IMR-90 (cell line): ENCODE results near the gene STAT1. TPM values are rescaled to one million over a fixed set of nuclear protein-coding genes. Genes with fewer than 3 reads are reported as not detected.

Source experiments
- ATAC-seq: fragments of 200-7000 bp; cut with Tn5 transposase; 2 replicates; pipeline ENCODE4 v1.9.1; 2020; ENCODE audit warnings: low read depth, mild to moderate bottlenecking, moderate library complexity
- BruUV-seq: library from RNA; stranded (reverse); fragments of 400-500 nt; replicated peaks from 2 replicates; lab custom pipeline; 2021; lab: Mats Ljungman, UMichigan
- CTCF ChIA-PET: fragments of 300-600 bp; formaldehyde crosslinking; extraction: SDS; loops from one replicate; lab custom pipeline; 2021; ENCODE audit warnings: antibody characterized with exemption; lab: Yijun Ruan, JAX
- POLR2A ChIA-PET: fragments of 300-600 bp; sonication (Branson Sonifier 250); formaldehyde crosslinking; loops from one replicate; lab custom pipeline; 2022; ENCODE audit warnings: antibody characterized with exemption; ENCODE audit not compliant: unreplicated experiment; lab: Charles Lee
- DNase-seq: peaks from one replicate; pipeline ENCODE4 v3.0.0; 2013
- H2AFZ ChIP-seq: replicated peaks from 2 replicates; pipeline ENCODE3; 2013; ENCODE audit warnings: low read length, mild to moderate bottlenecking; ENCODE audit not compliant: poor library complexity
- H2AK5ac ChIP-seq: 2 replicates; pipeline ENCODE4 v1.6.1; 2013; ENCODE audit warnings: low read depth, low read length, inconsistent platforms
- H2AK9ac ChIP-seq: replicated peaks from 2 replicates; pipeline ENCODE3; 2013; ENCODE audit warnings: mild to moderate bottlenecking, low read depth, low read length, moderate library complexity; ENCODE audit not compliant: poor library complexity
- H2BK120ac ChIP-seq: 2 replicates; pipeline ENCODE4 v1.6.1; 2013; ENCODE audit warnings: low read depth, low read length, inconsistent platforms
- H2BK15ac ChIP-seq: 3 replicates; pipeline ENCODE4 v1.6.1; 2013; ENCODE audit warnings: low read depth, low read length, inconsistent platforms
- H2BK20ac ChIP-seq: 2 replicates; pipeline ENCODE4 v1.6.1; 2013; ENCODE audit warnings: low read depth, mild to moderate bottlenecking, inconsistent platforms, low read length, moderate library complexity
- H2BK5ac ChIP-seq: 2 replicates; pipeline ENCODE4 v1.6.1; 2013; ENCODE audit warnings: mild to moderate bottlenecking, low read depth, low read length, inconsistent platforms; ENCODE audit not compliant: poor library complexity, severe bottlenecking
- H3K14ac ChIP-seq: replicated peaks from 2 replicates; pipeline ENCODE4 v1.6.1; 2013; ENCODE audit warnings: low read depth, low read length, inconsistent platforms
- H3K18ac ChIP-seq: 2 replicates; pipeline ENCODE4 v1.6.1; 2013; ENCODE audit warnings: low read depth, low read length, control low read depth
- H3K23ac ChIP-seq: 2 replicates; pipeline ENCODE4 v1.6.1; 2013; ENCODE audit warnings: low read depth, low read length, inconsistent platforms
- H3K27ac ChIP-seq: 2 replicates; pipeline ENCODE4 v1.5.1; 2013; ENCODE audit warnings: mild to moderate bottlenecking, control low read depth, low read length; ENCODE audit not compliant: insufficient read depth
- H3K27me3 ChIP-seq: 2 replicates; pipeline ENCODE4 v1.6.1; 2013; ENCODE audit warnings: low read length; ENCODE audit not compliant: control insufficient read depth, insufficient read depth
- H3K36me3 ChIP-seq: 2 replicates; pipeline ENCODE4 v1.6.1; 2013; ENCODE audit warnings: low read length, mixed read lengths; ENCODE audit not compliant: control insufficient read depth, insufficient read depth
- H3K4ac ChIP-seq: 2 replicates; pipeline ENCODE4 v1.6.1; 2013; ENCODE audit warnings: low read depth, low read length, inconsistent platforms
- H3K4me1 ChIP-seq: 2 replicates; pipeline ENCODE4 v1.6.1; 2013; ENCODE audit warnings: low read length, mixed read lengths; ENCODE audit not compliant: control insufficient read depth, insufficient read depth
- H3K4me2 ChIP-seq: 2 replicates; pipeline ENCODE4 v1.6.1; 2013; ENCODE audit warnings: low read depth, mild to moderate bottlenecking, control low read depth, low read length, moderate library complexity
- H3K4me3 ChIP-seq: 2 replicates; pipeline ENCODE4 v1.5.1; 2013; ENCODE audit warnings: low read depth, mild to moderate bottlenecking, control low read depth, low read length, moderate library complexity; ENCODE audit not compliant: insufficient read depth
- H3K56ac ChIP-seq: 2 replicates; pipeline ENCODE4 v1.6.1; 2013; ENCODE audit warnings: low read length, inconsistent platforms; ENCODE audit not compliant: insufficient read depth; ENCODE audit errors: extremely low read depth
- H3K79me1 ChIP-seq, 2 experiments: 2 replicates each; pipeline ENCODE4 v1.6.1; 2013; ENCODE audit warnings: low read length in 2 of 2, inconsistent platforms in 1 of 2, low read depth in 1 of 2
- H3K9ac ChIP-seq: 2 replicates; pipeline ENCODE4 v1.6.1; 2013; ENCODE audit warnings: low read depth, low read length, control low read depth
- H3K9me1 ChIP-seq: 2 replicates; pipeline ENCODE4 v1.6.1; 2013; ENCODE audit warnings: low read length, inconsistent platforms; ENCODE audit not compliant: insufficient read depth
- H3K9me3 ChIP-seq: 2 replicates; pipeline ENCODE4 v1.6.1; 2013; ENCODE audit warnings: low read length; ENCODE audit not compliant: control insufficient read depth, insufficient read depth
- H4K20me1 ChIP-seq: 2 replicates; pipeline ENCODE4 v1.6.1; 2013; ENCODE audit warnings: low read length, inconsistent platforms; ENCODE audit not compliant: insufficient read depth
- H4K5ac ChIP-seq: 2 replicates; pipeline ENCODE4 v1.6.1; 2013; ENCODE audit warnings: mild to moderate bottlenecking, low read depth, low read length, control low read depth
- H4K8ac ChIP-seq, 2 experiments: 2 replicates each; pipeline ENCODE4 v1.6.1; 2013; ENCODE audit warnings: low read depth in 2 of 2, low read length in 2 of 2, control low read depth in 1 of 2, inconsistent platforms in 1 of 2
- H4K91ac ChIP-seq: 2 replicates; pipeline ENCODE4 v1.6.1; 2013; ENCODE audit warnings: low read depth, low read length, inconsistent platforms; ENCODE audit not compliant: insufficient read depth
- FOS ChIP-seq: fragments of 150-350 bp; IDR thresholded peaks from 2 replicates; pipeline ENCODE4 v1.6.1; 2016; ENCODE audit warnings: low read depth, low read length
- MAFK ChIP-seq: IDR thresholded peaks from 2 replicates; pipeline ENCODE4 v1.6.1; 2012; ENCODE audit warnings: low read depth, low read length, improper control_type of control experiment
- WGBS, 2 experiments: methylation state at CpG; one replicate each; pipeline versions ENCODE4 v1.1.5 to v1.1.7; 2013; ENCODE audit warnings: missing lambda C conversion rate in 2 of 2; ENCODE audit not compliant: insufficient read length in 1 of 2; ENCODE audit errors: extremely low coverage in 2 of 2; 5-methylcytosine and 5-hydroxymethylcytosine counted together
- dilution Hi-C: fragments of 300-500 bp; cut with HindIII; formaldehyde crosslinking; loops from one replicate; pipeline ENCODE4 v1.14.3; 2018; ENCODE audit warnings: low sequenced_read_pairs; ENCODE audit not compliant: unreplicated experiment
- in situ Hi-C: fragments of 300-500 bp; cut with MboI; formaldehyde crosslinking; loops from 3 replicates; pipeline ENCODE4 v1.14.3; 2019; ENCODE audit warnings: low sequenced_read_pairs, inconsistent platforms, mixed read lengths
- intact Hi-C: fragments of 100-400 bp; cut with micrococcal nuclease; formaldehyde crosslinking; loops from 2 replicates; pipeline ENCODE4 v1.10.0; 2022
- polyA plus RNA-seq, 3 experiments: library from polyadenylated mRNA; depleted of rRNA; stranded (reverse); fragments of >200 nt; gene quantifications; 2 replicates each; pipeline ENCODE4 v1.2.3, GENCODE V29; 2012; ENCODE audit warnings: low replicate concordance in 1 of 3
- total RNA-seq: library from RNA; depleted of rRNA; stranded (reverse); fragments of >200 nt; gene quantifications from 2 replicates; pipeline ENCODE4 v1.2.3, GENCODE V29; 2012

The STAT1 gene
- total and polyA plus RNA-seq, 2 of the 4 experiments (the other 2 are of a cell fraction), result 43.2 to 67.9 TPM

DNA sequence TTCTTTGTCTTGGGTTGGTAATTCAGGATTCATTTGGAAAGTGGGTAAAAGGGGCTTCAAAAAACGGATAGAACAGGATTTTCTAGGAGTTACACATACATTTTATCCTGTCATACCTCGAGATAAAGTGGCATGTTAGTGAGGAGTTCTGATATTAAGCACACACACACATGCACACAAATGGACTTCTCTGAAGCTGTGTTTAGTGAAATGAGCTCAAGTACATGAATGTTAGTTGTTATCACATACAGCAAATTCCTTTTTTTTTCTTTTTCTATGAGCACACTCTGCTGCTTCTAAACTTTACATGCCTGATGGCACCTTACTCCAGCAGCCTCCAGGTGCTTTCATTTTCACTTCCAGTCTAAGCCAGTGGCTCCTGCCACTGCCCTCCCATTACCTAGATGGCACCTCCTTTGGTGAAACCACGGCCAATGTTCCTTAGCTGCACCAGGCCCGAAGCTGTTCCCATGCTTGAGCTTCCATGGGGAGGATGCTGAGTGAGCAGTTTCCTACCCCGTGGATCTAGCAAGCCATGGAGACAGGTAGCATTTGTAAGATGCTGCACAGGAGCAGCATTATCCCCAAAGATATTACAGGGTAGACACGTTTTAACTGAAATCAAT, 49.7 kb downstream of the STAT1 start:
- Histone ChIP-seq H2AK5ac (no peak overlapping the region), H2BK15ac (no peak overlapping the region), H3K4me1 (no peaks in the 10 kb centered on the region), H3K79me1 (0 out of 4 replicates have a peak, but pooled peaks cover 0 to 3% of the 10 kb centered on the region in 2 experiments), H2BK120ac (no peak overlapping the region), H3K18ac (no peak overlapping the region), H3K4me3 (no peak overlapping the region), H3K9me1 (0 out of 2 replicates have a peak, but pooled peaks cover 3% of the 10 kb centered on the region), H2AK9ac (no peak overlapping the region), H3K14ac (no peak overlapping the region), H4K20me1 (no peaks in the 10 kb centered on the region), H3K36me3 (peaks cover 19% of the 10 kb centered on the region), H3K27ac (no peak overlapping the region), H3K27me3 (no peaks in the 10 kb centered on the region), H2BK20ac (no peak overlapping the region), H3K56ac (no peak overlapping the region), H3K4ac (no peak overlapping the region), H2BK5ac (no peak overlapping the region), H3K4me2 (no peak overlapping the region), H4K5ac (no peak overlapping the region), H4K91ac (no peak overlapping the region), H2AFZ (no peak overlapping the region), H3K9ac (no peak overlapping the region), H3K23ac (no peak overlapping the region), H4K8ac (no peak overlapping the region), H3K9me3 (no peaks in the 10 kb centered on the region)
- POLR2A ChIA-PET, result no interaction called here
- DNase-seq, result no peak
- in situ Hi-C loops (no loop called here), dilution Hi-C loops (no loop called here), intact Hi-C loops (no loop called here)
- CTCF ChIA-PET, result interaction anchor here (1.2 kb wide), 1 partner anchor 76 kb away, joined by 3 read pairs; no protein-coding TSS in a partner anchor
- no peak for ATAC-seq
- TSS peak; percentile 52 for BruUV-seq
- TF ChIP-seq MAFK, result 0 out of 2 replicates have a peak, but pooled peaks have one; percentile 25
- TF ChIP-seq FOS, result no peak
- no CpG with 5 or more reads among the region's 6 CpGs for WGBS, 2 experiments
